ENCODE measurements around the gene GTF3C5. TPM values are rescaled to one million over a fixed set of nuclear protein-coding genes. Genes with fewer than 3 reads are reported as not detected.
"Not testable (repeated sequence)": the region's sequence is repeated elsewhere in the genome, so short reads cannot be mapped to it uniquely, and the experiment has no call there.

Gene GTF3C5
- total RNA-seq, 2 experiments from 2014 or later = 89.1 to 90.4 TPM

DNA sequence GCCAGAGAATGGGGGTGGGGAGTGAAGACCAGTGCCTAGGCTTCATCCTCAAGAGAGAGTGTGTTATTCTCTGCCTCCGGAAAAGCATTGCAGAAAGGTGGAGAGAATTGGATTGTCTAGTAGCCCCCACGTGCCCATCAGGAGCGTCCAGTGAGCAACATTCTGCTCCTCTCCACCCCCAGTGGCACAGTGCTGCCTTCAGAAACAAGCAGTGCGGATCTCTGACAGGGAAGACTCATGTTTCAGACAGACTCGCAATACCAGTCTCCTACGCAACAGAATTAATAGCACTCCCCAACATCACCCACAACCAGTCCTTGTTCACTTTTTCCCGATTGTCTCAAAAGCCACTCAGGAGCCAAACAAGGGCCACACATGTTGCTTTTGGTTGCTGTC is 16.1 kb downstream of the GTF3C5 start:
- CTCF ChIA-PET = interaction anchor here (1.5 kb wide), 1 partner anchor 11 kb away, joined by 5 read pairs; no protein-coding TSS in a partner anchor
- POLR2A ChIA-PET = no interaction called here

DNA sequence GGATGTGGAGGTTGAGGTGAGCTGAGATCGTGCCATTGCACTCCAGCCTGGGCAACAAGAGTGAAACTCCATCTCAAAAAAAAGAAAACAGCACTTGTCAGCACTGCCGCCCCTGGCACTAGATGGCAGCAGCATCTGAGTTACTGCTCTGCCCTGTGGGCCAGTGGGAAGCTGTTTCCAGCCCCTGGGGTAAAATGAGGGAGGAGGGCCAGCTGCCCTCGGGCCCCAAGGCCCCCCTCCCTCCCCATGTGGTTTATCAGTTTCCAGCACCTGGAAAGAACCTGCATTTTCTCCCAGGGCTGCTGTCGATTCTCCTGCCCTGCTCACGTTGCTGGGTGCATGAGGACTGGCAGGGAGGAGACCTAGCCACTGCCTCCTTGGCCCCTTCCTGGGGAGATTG is 17.8 kb downstream of the GTF3C5 start:
- POLR2A ChIA-PET = no interaction called here
- CTCF ChIA-PET = interaction anchor here (0.9 to 1.0 kb wide), 2 partner anchors 96 to 98 kb away, joined by 3 to 4 read pairs; no protein-coding TSS in a partner anchor

DNA sequence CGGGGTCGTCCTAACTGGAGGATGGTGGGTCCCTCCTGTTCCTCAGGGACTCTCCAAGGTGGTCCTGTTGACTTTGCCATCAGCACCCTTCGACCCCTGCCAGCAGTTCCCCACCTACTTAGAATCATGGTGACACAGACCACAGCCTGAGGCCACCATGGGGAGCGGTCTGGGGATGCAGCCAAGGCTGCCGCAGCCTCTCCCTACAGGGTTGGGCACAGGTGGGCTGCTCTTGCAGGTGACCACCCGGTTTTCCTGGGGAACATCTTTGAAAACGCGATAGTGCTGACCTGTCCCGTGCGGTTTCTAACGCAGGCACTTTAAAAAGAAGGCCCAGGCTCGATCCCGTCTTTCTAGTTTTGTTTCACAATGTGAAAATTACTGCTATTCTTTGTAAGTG is 18.2 kb downstream of the GTF3C5 start:
- ChIA-PET POLR2A (no interaction called here), CTCF (interaction anchor here (1.0 kb wide), 1 partner anchor 98 kb away, joined by 4 read pairs; no protein-coding TSS in a partner anchor)

DNA sequence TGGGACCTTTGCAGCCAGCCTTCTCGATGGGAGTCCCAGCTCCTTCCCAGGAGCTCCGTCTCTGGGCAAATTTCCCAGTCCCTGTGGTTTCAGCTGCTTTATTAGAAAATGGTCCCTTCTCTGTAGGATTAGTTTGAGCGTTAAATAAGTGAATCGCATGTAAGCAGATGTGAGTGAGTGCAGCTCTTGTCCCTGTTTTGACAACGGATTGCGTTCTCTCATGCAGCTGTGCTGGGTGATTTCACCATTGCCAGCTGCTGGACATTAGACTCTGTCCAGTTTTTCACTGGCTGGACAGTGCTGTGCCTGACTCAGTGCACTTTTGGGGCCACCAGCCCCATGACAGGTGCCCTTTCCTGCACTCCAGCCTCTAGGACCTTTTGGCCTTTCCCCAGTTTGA is 19.3 kb downstream of the GTF3C5 start:
- ChIA-PET CTCF (no interaction called here), POLR2A (no interaction called here)

DNA sequence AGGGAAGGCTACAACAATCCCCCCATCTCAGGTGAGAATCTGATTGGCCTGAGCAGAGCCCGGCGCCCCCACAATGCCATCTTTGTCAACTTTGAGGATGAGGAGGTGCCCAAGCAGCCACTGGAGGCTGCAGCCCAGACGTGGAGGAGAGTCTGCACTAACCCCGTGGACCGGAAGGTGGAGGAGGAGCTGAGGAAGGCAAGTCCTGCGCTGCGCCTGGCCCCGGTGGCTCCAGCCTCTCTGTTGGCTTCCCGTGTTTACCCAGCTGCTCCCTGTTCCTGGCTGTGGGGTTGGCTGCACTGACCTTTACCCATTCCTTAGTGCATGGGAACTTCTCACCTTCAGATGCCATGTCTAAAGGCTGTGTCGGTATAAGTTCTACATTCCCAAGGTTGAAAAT is 20.0 kb downstream of the GTF3C5 start:
- POLR2A ChIA-PET = no interaction called here
- CTCF ChIA-PET = no interaction called here

DNA sequence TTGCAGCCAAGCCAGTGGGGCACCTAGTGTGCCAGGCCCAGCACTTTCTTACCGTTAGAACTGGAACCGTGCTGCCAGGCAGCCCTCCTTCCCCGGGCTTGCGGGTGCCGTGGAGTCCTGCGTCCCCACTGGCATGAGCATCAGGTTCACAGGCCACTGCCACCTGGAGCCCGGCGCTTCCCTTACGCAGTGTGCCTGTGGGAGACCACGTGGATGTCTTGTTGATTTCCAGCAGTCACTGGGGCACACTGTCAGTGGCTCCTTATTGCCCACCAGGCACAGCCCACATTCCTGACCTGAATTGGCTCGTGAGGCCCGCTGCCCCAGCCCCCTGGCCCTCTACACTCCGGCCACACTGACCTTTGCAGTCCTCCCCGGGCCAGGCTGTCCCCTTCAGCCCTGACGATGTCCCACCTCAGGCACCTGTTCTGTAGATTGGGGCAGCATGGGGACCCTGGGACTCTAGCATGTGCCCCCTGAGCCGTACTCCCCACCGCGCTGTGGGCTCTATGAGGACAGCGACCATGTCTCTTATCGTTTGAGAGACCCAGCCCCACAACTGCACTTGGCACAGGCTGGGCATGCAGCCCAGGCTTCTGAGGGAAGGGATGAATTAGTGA is 20.6 kb downstream of the GTF3C5 start:
- ChIA-PET POLR2A (no interaction called here), CTCF (no interaction called here)

DNA sequence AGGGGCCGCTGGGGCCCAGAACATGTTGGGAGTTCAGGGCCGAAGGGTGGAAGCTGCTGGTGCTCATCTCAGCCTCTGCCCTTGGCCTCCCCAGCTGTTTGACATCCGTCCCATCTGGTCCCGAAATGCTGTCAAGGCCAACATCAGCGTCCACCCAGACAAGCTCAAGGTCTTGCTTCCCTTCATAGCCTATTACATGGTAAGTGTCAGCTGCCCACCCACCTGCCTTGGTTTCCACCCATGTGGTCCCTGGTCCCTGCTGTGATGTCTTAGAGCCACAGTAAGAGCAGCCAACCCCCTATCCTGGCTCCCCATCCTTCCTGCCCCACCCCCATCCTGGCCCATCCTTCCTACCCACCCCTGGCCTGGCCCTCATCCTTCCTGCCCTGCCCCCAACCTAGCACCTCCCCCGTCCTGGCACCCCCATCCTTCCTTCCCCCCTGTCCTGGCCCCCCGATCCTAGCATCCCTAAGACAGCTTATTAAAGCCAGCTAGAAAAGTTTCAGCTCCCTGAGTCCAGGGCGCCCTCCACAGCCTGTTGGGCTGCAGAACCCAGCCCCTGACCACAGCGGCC is 21.3 kb downstream of the GTF3C5 start:
- CTCF ChIA-PET = no interaction called here
- POLR2A ChIA-PET = no interaction called here

DNA sequence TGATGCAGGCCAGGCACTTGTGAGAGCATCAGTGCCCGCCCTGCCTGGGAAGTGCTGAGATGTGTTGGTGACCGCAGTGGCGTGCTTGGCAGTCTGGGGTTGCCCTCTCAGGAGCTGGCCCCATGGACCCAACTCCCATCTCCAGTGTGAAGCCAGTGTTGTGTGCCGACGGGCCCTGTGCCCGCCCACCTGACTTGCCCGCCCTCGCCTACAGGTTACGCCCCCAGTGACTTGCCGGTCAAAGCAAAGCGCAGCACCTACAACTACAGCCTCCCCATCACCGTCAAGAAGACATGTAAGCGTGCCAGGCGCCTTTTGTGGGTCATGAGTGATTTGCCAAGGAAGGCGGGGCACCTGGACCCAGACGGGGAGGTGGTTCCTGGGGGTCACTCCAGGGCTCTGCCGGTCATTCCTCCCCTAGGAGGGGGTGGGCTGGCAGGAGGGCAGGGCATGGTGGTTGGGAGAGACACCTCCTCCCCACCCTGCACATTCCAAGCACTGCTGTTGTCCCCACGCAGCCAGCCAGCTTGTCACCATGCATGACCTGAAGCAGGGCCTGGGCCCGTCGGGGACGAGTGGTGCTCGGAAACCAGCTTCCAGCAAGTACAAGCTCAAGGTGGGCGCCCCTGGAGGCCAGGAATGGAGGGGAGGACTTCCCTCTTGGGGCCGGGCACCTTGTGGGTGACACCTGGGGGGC is 23.5 kb downstream of the GTF3C5 start:
- POLR2A ChIA-PET = no interaction called here

DNA sequence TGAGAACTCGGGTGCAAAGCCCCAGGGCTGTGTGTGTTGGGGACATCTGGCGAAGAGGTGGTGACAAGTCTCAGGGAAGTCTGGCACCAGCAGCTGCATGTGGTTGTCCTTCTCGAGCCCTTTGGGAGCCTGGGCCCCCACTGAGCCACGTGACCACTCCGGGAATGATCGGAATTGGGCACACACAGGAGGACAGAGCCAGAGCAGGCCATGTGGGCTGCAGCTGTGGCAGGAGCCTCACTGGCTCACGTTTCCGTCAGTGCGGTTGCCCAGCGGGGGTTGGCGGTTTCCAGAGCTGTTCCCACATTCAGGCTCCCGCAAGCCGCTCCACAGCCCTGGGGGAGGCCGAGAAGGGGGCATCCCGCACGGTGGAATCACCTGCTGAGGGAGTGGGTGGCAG is 24.2 kb downstream of the GTF3C5 start:
- CTCF ChIA-PET = no interaction called here
- POLR2A ChIA-PET = no interaction called here

More for the DNA sequence above, 23.5 kb downstream of the GTF3C5 start:
- CTCF ChIA-PET = interaction anchor here (0.7 kb wide), 1 partner anchor 93 kb away, joined by 3 read pairs; no protein-coding TSS in a partner anchor

DNA sequence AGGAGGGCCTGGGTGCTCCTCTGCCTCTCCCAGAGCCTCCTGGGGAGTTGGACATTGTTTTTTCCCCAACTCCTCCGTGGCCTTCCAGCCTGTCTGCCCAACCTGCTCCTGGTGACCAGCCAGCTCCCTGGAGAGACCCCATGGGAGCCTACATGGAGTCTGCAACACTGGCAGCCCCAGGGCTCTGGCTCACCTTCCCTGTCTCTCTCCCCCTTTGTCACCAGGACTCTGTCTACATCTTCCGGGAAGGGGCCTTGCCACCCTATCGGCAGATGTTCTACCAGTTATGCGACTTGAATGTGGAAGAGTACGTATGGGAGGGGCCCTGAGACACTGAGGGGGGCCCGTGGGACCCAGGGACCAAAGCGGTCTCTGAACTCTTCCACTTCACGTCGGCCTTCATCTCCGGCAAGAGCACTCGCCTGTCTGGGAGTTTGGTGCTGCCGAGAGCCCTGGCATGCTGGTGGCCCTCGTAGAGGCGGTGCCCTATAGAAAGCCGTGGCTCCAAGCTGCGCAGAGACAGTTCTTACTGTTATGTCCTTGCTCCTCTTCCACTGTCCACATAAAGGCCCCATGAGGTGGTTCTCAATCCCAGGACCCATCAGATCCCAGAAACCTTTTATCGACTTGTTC is 25.1 kb downstream of the GTF3C5 start:
- CTCF ChIA-PET = no interaction called here
- POLR2A ChIA-PET = no interaction called here

DNA sequence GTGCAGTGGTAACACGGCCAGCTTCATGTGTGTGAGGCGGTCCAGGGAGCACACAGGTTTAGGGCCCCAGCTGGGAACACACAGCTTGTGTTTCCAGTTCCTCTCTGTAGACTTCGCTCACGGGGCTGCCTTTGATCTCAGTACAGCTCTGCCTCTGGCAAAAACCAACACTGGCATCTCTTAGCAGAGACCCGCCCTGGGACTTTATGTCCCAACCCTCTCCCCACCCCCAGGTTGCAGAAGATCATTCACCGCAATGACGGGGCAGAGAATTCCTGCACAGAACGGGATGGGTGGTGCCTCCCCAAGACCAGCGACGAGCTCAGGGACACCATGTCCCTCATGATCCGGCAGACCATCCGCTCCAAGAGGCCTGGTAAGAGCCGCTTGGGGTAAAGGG is 25.7 kb downstream of the GTF3C5 start:
- ChIA-PET POLR2A (no interaction called here), CTCF (no interaction called here)

DNA sequence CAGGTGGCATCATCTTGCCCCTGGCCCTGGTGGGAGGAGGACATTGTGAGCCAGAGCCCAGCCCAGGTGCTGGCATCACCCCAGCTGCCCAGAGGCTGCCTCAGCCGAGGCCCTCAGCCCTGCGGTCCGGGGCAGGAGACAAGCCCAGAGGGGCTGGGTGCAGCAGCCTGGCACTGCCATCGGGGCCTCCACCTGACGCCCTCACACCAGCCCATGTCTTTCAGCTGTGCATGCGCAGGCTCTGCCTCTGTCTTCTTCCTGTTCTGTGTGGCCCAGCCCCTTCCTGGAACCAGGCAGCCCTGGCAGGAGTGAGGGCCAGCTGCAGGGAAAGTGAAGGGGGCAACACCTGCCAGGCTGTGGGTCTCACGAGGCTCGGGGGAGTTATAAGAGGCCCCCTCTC is 26.2 kb downstream of the GTF3C5 start:
- POLR2A ChIA-PET = no interaction called here
- CTCF ChIA-PET = interaction anchor here (1.3 kb wide), 1 partner anchor 10 kb away, joined by 5 read pairs; no protein-coding TSS in a partner anchor

DNA sequence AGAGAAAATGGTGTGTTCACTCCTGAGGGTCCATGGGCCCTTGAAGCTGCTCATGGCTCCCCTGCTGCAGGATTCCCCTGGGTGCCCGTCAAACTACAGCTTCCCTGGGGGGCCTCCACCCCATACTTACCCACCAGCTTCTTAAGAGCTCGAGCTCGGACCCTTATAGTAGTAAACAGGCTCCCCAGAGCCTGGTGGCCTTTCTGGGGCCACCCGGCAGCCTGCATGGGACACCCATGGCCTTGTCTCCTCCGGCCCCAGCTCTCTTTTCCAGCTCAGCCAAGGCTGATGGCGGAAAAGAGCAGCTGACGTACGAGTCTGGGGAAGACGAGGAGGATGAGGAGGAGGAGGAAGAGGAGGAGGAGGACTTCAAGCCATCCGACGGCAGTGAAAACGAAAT is 26.8 kb downstream of the GTF3C5 start:
- POLR2A ChIA-PET = interaction anchor here (1.0 kb wide), 1 partner anchor 87 kb away, joined by 3 read pairs; no protein-coding TSS in a partner anchor
- CTCF ChIA-PET = interaction anchor here (1.2 to 1.3 kb wide), 2 partner anchors 10 to 13 kb away, joined by 4 to 5 read pairs; no protein-coding TSS in a partner anchor

DNA sequence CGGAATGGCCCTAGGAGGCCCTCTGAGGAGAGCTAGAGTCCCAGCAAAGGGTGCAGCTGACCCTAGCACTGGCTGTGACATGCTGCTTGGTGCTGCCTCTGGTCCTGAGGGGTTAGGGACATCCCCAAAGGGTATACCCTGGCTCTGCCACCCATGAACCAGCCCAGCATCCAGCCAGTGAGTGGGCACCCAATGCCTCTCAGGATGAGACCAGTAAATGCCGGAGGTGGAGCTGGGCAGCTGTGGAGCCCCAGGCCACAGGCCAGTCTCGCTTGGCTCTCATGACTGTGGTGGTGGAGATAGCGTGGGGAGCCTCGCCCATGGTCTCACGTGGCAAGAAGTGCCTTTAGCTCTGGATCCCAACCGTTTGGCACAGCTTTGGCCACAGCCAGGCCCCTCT is 27.3 kb downstream of the GTF3C5 start:
- CTCF ChIA-PET = interaction anchor here (1.2 to 1.3 kb wide), 2 partner anchors 11 to 14 kb away, joined by 4 to 5 read pairs; no protein-coding TSS in a partner anchor
- POLR2A ChIA-PET = interaction anchor here (1.0 kb wide), 1 partner anchor 86 kb away, joined by 3 read pairs; no protein-coding TSS in a partner anchor

DNA sequence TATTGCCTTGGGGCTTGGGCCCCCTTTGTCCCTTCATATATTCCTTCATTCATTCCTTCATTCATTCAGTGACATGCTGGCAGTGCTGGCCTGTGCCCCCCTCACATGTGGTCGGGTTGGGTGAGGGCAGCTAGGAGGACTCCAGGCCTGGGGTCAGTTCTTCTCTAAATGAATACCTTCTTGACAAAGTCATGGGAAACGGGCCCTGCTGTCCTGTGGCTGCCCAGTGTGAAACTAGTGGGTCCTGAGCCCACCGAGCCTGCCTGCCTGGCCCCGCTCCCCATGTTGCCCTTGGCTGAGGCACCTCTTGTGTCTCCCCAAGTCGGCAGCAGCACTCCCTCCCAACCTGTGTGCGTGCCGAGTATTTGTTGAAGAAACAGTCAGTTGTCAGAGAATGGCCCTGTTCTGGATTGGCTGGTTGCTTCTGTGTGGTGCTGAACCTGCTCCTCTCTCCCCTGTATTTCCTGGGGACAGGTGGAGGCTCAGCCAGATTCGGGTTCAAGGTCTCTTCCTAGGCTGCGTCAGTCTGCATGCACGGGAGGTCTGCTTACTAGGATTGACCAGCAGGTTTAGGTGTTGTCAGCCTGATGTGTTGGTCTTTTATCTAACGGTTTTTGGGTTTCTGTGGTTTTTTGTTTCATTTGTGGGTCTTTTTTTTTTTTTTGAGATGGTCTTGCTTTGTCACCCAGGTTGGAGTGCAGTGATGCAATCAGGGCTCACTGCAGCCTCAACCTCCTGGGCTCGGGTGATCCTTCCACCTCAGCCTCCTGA is 27.9 kb downstream of the GTF3C5 start:
- POLR2A ChIA-PET = interaction anchor here (1.0 kb wide), 1 partner anchor 85 kb away, joined by 3 read pairs; no protein-coding TSS in a partner anchor
- CTCF ChIA-PET = interaction anchor here (1.2 kb wide), 1 partner anchor 14 kb away, joined by 4 read pairs; no protein-coding TSS in a partner anchor

DNA sequence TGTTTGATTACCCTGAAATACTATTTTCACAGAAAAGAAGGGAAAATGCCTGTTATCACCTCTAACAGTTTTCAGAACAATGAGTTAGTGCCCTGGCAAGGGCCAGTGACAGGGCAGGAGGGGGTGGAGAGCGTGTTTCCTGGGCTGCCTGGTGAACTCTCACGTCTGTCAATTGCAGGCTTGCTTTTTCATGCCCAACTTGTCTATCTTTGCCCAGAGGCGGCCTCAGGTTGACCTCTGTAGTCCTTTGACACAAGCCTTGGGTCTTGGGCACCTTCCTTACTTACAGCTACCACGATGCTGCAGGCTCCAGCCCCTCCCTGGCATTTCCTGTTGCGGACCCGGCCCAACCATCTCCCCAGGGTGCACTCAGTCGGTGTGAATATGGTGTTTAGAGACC is 28.8 kb downstream of the GTF3C5 start:
- ChIA-PET CTCF (no interaction called here), POLR2A (no interaction called here)

DNA sequence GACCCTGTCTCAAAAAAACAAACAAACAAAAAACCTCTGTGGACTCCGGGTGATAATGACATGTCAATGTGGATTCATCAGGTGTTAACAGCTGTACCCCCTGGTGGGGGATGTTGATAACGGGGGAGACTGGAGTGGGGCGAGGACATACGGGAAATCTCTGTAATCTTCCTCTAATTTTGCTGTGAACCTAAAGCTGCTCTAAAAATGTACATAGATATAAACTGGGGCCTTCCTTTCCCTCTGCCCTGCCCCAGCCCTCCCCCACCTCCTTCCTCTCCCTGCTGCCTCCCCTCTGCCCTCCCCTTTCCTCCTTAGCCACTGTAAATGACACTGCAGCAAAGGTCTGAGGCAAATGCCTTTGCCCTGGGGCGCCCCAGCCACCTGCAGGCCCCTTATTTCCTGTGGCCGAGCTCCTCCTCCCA is 29.6 kb downstream of the GTF3C5 start:
- ChIA-PET CTCF (interaction anchor here (0.6 kb wide), 1 partner anchor 21 kb away, joined by 3 read pairs; no protein-coding TSS in a partner anchor), POLR2A (no interaction called here)

DNA sequence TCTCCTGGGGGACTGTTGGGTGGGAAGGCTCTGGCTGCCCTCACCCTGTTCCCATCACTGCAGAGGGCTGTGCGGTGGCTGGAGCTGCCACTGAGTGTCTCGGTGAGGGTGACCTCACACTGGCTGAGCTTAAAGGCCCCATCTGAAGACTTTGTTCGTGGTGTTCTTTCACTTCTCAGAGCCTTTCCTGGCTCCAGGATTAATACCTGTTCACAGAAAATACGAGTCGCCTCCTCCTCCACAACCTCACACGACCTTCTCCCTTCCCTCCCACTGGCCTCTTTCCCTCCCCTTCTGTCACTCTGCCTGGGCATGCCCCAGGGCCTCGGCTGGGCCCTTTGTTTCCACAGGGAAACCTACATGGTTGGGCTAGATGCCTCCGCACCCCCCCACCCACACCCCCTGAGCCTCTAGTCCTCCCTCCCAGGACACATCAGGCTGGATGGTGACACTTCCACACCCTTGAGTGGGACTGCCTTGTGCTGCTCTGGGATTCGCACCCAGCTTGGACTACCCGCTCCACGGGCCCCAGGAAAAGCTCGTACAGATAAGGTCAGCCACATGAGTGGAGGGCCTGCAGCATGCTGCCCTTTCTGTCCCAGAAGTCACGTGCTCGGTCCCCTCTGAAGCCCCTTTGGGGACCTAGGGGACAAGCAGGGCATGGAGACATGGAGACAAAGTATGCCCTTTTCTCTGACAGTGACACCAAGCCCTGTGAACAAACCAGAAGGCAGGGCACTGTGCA is 30.4 kb downstream of the GTF3C5 start:
- CTCF ChIA-PET = interaction anchor here (0.6 kb wide), 1 partner anchor 22 kb away, joined by 3 read pairs; no protein-coding TSS in a partner anchor
- POLR2A ChIA-PET = not testable (repeated sequence)

DNA sequence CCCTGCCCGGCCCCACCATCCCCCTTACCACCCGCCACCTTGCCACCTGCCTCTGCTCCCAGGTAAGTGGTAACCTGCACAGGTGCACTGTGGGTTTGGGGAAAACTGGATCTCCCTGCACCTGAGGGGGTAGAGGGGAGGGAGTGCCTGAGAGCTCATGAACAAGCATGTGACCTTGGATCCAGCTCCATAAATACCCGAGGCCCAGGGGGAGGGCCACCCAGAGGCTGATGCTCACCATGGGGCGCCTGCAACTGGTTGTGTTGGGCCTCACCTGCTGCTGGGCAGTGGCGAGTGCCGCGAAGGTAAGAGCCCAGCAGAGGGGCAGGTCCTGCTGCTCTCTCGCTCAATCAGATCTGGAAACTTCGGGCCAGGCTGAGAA is 31.0 kb downstream of the GTF3C5 start, which contains the start of gene CEL:
TSS of gene CEL (plus strand) at position 218 of the 382 bp plus-strand sequence. CDS start at position 240, 22 bp downstream.
- POLR2A ChIA-PET = not testable (repeated sequence)

More for the DNA sequence above, 31.0 kb downstream of the GTF3C5 start, which contains the start of gene CEL:
- CTCF ChIA-PET = not testable (repeated sequence)

Measured in activated CD8-positive, alpha-beta memory T cell treated with anti-CD3 and anti-CD28 coated beads for 36 hours (primary cell).